ENCODE measurements around the gene SEMA7A. TPM values are rescaled to one million over a fixed set of nuclear protein-coding genes. Genes with fewer than 3 reads are reported as not detected.
A peak's percentile ranks its signal among the peaks of the same experiment; 100 is the strongest.

The SEMA7A gene
- total RNA-seq, 2 donors from 2014 or later, result 8.1 to 8.2 TPM

DNA sequence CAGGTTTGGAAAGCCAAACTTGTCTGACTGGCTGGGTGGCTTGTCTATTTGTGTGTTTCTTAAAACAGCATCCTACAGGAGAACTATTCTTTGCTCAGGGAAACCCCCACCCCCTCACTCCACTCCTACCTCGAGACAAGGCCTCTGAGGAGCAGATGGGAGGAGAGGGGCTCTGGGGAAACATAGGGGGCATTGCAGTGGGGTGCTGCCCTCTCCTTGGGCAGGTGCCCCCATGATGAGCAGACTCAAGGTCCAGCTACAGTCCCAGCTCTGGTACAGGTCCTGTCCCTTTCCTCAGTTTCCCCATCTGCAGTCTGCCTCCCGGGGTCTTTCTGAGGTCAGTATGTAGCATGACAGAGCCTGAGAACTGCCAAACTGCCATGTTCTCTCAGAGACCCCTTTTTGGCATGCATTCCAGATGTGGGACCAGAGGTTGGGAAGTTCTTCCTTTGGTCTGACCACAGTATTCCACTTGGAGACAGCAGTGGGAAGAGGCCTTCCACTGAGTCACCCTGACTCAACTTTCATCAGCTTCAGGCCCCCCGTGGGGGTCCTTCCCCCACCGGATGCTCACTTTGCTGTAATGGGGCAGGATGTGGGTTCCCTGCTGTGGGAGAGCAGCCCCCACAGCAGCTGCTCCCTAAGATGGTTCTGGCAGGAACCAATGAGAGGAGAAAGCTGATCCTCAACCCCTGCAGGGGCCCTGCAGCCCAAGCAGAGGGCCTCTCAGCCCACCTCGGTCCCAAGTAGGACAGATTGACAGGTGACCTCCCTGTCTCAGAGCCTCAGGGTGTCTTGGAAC is 34.0 kb downstream of the SEMA7A start:
- peaks cover 10% of the 10 kb centered on the region for H3K4me1 Mint-ChIP-seq
- H3K36me3 ChIP-seq (ENCODE audit: control insufficient read depth, insufficient read depth, low read length), result no peaks in the 10 kb centered on the region
- 60 to 71% methylated on average over 2 to 5 of the region's 5 CpGs for WGBS, 2 experiments (ENCODE audit: insufficient coverage in 1 of 2, insufficient read length in 1 of 2)
- no peaks in the 10 kb centered on the region for H3K9me3 ChIP-seq (ENCODE audit: control insufficient read depth, low read length)
- no peaks in the 10 kb centered on the region for H3K27me3 Mint-ChIP-seq (ENCODE audit: insufficient read depth)
- H3K4me3 Mint-ChIP-seq, result no peak overlapping the region
- no peak for TF ChIP-seq CTCF (conservative IDR thresholded peaks at IDR 0.05)
- no peak overlapping the region for H3K27ac Mint-ChIP-seq
- no peak for DNase-seq
- H3K4me1 ChIP-seq (ENCODE audit: control insufficient read depth, insufficient read depth, low read length), result peaks cover 5% of the 10 kb centered on the region
- no peak overlapping the region for H3K4me3 ChIP-seq (ENCODE audit: low read length)
- H3K27me3 ChIP-seq (ENCODE audit: control insufficient read depth, insufficient read depth, low read length, poor library complexity, severe bottlenecking), result no peaks in the 10 kb centered on the region
- no peak overlapping the region for H3K9ac ChIP-seq (ENCODE audit: extremely low read depth, low read length, poor library complexity, severe bottlenecking)
- no peaks in the 10 kb centered on the region for H3K9me3 Mint-ChIP-seq
- H3K36me3 Mint-ChIP-seq (ENCODE audit: low read depth), result no peaks in the 10 kb centered on the region
- no peak overlapping the region for H3K27ac ChIP-seq (ENCODE audit: low read depth, low read length)

GRCh38 chr15:74399100-74399499 is 34.7 kb downstream of the SEMA7A start:
- Histone ChIP-seq H3K4me3 (ENCODE audit: low read length) (no peak overlapping the region), H3K9me3 (ENCODE audit: control insufficient read depth, low read length) (no peaks in the 10 kb centered on the region), H3K27ac (ENCODE audit: low read depth, low read length) (no peak overlapping the region), H3K9ac (ENCODE audit: extremely low read depth, low read length, poor library complexity, severe bottlenecking) (no peak overlapping the region), H3K4me1 (ENCODE audit: control insufficient read depth, insufficient read depth, low read length) (peaks cover 5% of the 10 kb centered on the region), H3K36me3 (ENCODE audit: control insufficient read depth, insufficient read depth, low read length) (no peaks in the 10 kb centered on the region), H3K27me3 (ENCODE audit: control insufficient read depth, insufficient read depth, low read length, poor library complexity, severe bottlenecking) (no peaks in the 10 kb centered on the region)
- no peaks in the 10 kb centered on the region for H3K27me3 Mint-ChIP-seq (ENCODE audit: insufficient read depth)
- TF ChIP-seq CTCF (conservative IDR thresholded peaks at IDR 0.05), result no peak
- no peak overlapping the region for H3K4me3 Mint-ChIP-seq
- no peak overlapping the region for H3K27ac Mint-ChIP-seq
- no peaks in the 10 kb centered on the region for H3K36me3 Mint-ChIP-seq (ENCODE audit: low read depth)
- peaks cover 10% of the 10 kb centered on the region for H3K4me1 Mint-ChIP-seq
- no peak for DNase-seq
- WGBS, 2 experiments (ENCODE audit: insufficient coverage in 1 of 2, insufficient read length in 1 of 2), result 75 to 95% methylated on average over 1 of the region's 3 CpGs
- no peaks in the 10 kb centered on the region for H3K9me3 Mint-ChIP-seq

DNA sequence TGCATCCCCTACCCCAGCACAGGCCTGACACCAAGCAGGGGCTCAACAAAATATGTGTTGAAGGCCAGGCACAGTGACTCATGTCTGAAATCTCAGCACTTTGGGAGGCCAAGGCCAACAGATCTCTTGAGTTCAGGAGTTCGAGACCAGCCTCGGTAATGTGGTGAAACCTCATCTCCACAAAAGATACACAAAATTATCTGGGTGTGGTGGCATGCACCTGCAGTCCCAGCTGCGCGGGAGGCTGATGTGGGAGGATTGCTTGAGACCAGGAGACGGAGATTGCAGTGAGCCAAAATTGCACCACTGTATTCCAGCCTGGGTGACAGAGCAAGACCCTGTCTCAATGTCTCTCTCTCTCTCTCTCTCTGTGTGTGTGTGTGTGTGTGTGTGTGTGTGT is 35.6 kb downstream of the SEMA7A start:
- 95% methylated on average over 2 to 5 of the region's 5 CpGs for WGBS, 2 experiments (ENCODE audit: insufficient coverage in 1 of 2, insufficient read length in 1 of 2)
- Mint-ChIP-seq H3K4me1 (peaks cover 10% of the 10 kb centered on the region), H3K36me3 (ENCODE audit: low read depth) (no peaks in the 10 kb centered on the region), H3K9me3 (no peaks in the 10 kb centered on the region), H3K4me3 (no peak overlapping the region), H3K27ac (peak overlapping the region; percentile 44), H3K27me3 (ENCODE audit: insufficient read depth) (peaks cover 4% of the 10 kb centered on the region)
- H3K4me1 ChIP-seq (ENCODE audit: control insufficient read depth, insufficient read depth, low read length), result peaks cover 5% of the 10 kb centered on the region
- no peak for TF ChIP-seq CTCF (conservative IDR thresholded peaks at IDR 0.05)
- H3K27me3 ChIP-seq (ENCODE audit: control insufficient read depth, insufficient read depth, low read length, poor library complexity, severe bottlenecking), result no peaks in the 10 kb centered on the region
- no peak overlapping the region for H3K9ac ChIP-seq (ENCODE audit: extremely low read depth, low read length, poor library complexity, severe bottlenecking)
- H3K36me3 ChIP-seq (ENCODE audit: control insufficient read depth, insufficient read depth, low read length), result no peaks in the 10 kb centered on the region
- H3K27ac ChIP-seq (ENCODE audit: low read depth, low read length), result no peak overlapping the region
- no peaks in the 10 kb centered on the region for H3K9me3 ChIP-seq (ENCODE audit: control insufficient read depth, low read length)
- no peak for DNase-seq
- no peak overlapping the region for H3K4me3 ChIP-seq (ENCODE audit: low read length)

All from endodermal cell (in vitro differentiated cells).